ENCODE results near the gene L3MBTL1.

DNA sequence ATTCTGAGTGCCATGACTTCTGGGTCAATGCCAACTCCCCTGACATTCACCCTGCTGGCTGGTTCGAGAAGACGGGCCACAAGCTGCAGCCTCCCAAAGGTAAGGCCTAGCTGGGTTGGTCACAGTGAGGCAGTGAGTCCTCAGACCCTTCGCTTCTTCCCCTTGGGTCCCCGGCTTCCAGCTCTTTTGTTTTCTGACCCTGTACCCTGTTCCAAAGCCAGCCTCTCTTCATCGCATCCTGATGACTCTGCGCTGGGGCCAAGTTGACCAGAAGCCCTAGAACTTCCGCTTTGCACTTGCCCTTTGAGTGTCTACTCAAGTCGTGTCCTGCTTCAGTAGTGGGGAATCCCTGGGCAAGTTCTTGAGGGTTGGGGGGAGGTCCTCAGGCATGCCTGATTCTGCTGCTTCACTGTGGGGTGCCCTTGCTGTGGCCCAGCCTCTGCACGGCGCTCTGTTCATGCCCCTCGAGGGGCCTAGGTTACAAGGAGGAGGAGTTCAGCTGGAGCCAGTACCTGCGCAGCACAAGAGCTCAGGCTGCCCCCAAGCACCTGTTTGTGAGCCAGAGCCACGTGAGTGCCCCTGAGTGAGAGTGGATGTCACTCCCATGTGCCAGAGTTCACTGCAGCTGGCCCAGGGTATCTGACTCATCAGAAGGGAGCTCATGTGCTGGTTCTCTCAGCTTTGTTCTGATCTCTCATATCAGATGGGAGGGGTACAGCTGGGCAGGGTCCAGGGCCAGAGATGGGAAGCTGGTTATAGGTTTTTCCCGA, 23.0 kb downstream of the L3MBTL1 start:
- TF ChIP-seq, protein P1, sequence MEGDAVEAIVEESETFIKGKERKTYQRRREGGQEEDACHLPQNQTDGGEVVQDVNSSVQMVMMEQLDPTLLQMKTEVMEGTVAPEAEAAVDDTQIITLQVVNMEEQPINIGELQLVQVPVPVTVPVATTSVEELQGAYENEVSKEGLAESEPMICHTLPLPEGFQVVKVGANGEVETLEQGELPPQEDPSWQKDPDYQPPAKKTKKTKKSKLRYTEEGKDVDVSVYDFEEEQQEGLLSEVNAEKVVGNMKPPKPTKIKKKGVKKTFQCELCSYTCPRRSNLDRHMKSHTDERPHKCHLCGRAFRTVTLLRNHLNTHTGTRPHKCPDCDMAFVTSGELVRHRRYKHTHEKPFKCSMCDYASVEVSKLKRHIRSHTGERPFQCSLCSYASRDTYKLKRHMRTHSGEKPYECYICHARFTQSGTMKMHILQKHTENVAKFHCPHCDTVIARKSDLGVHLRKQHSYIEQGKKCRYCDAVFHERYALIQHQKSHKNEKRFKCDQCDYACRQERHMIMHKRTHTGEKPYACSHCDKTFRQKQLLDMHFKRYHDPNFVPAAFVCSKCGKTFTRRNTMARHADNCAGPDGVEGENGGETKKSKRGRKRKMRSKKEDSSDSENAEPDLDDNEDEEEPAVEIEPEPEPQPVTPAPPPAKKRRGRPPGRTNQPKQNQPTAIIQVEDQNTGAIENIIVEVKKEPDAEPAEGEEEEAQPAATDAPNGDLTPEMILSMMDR (conservative IDR thresholded peaks at IDR 0.05; ENCODE audit: low read length): no peak
- TF ChIP-seq EZH2phosphoT487 (IDR thresholded peaks at IDR 0.05; ENCODE audit: borderline replicate concordance): no peak

All from Loucy (cell line).